Left colon (tissue), 2 donors: ENCODE measurements around the gene TMPRSS11D. TPM values are rescaled to one million over a fixed set of nuclear protein-coding genes. Genes with fewer than 3 reads are reported as not detected.

Experiments
- ATAC-seq: fragments of 200-7000 bp; cut with Tn5 transposase; one replicate; pipeline ENCODE4 v1.9.1; 2020; ENCODE audit warnings: mild to moderate bottlenecking, moderate library complexity
- DNase-seq, 2 donors: peaks; one replicate each; pipeline ENCODE4 v3.0.0-alpha.2; 2020
- intact Hi-C, 2 donors: fragments of 100-400 bp; cut with DNase I in 1 of 2; cut with micrococcal nuclease in 1 of 2; formaldehyde crosslinking; loops; one replicate each; pipeline versions ENCODE4 v1.11.2 to v1.14.0; 2022; cut with DNase I, micrococcal nuclease
- total RNA-seq, 2 donors: library from RNA; stranded (reverse); fragmentation: NEBNext Ultra II Directional; extraction: Animal tissue kit (Norgen Biotek cat#: 25700); gene quantifications; one replicate each; pipeline ENCODE4 v1.2.1, GENCODE V29; 2021
- donor health status: DM: no; HTN: no; CAD: no.
- donor health status: DM: yes; HTN: yes; CAD: no.

TMPRSS11D gene
- total RNA-seq, 2 donors from 2014 or later, result not detected

GRCh38 chr4:67787311-67787710 lies 96.5 kb downstream of the TMPRSS11D start:
- intact Hi-C loops, result no loop called here
- ATAC-seq (no peak), DNase-seq (no peak)

- intact Hi-C loops, result no loop called here
- DNase-seq, result no peak
Measured at GRCh38 chr4:67785528-67785927, 98.3 kb downstream of the TMPRSS11D start.

GRCh38 chr4:67779631-67780030 lies 104.2 kb downstream of the TMPRSS11D start:
- intact Hi-C loops, result no loop called here
- ATAC-seq, result no peak
- DNase-seq, result no peak

More at GRCh38 chr4:67785528-67785927, 98.3 kb downstream of the TMPRSS11D start:
- no peak for ATAC-seq

- no peak for ATAC-seq
- no peak for DNase-seq
- intact Hi-C loops, result no loop called here
Measured at GRCh38 chr4:67776746-67777145, 107.1 kb downstream of the TMPRSS11D start.

Other genes with a start within 250 kb of the TMPRSS11D start
- gene UBA6, start 182.8 kb downstream of the TMPRSS11D start, total RNA-seq, result 10 to 100 TPM; 45.0 to 54.7 TPM
- gene GNRHR, start 129.6 kb downstream of the TMPRSS11D start, total RNA-seq, result not detected
- gene TMPRSS11A, start 79.5 kb upstream of the TMPRSS11D start, total RNA-seq, result not detected
- not detected for gene TMPRSS11F, start 245.9 kb upstream of the TMPRSS11D start, total RNA-seq